C4-2B (cell line): ENCODE measurements around the gene CRADD.

Experiments used
- CTCF ChIP-seq: fragments of 450-650 bp; conservative IDR thresholded peaks from 2 replicates; pipeline ENCODE4 v1.5.1; 2017; ENCODE audit warnings: mild to moderate bottlenecking
- ZFX ChIP-seq: fragments of 450-650 bp; IDR thresholded peaks from 2 replicates; pipeline ENCODE4 v1.6.1; 2017

DNA sequence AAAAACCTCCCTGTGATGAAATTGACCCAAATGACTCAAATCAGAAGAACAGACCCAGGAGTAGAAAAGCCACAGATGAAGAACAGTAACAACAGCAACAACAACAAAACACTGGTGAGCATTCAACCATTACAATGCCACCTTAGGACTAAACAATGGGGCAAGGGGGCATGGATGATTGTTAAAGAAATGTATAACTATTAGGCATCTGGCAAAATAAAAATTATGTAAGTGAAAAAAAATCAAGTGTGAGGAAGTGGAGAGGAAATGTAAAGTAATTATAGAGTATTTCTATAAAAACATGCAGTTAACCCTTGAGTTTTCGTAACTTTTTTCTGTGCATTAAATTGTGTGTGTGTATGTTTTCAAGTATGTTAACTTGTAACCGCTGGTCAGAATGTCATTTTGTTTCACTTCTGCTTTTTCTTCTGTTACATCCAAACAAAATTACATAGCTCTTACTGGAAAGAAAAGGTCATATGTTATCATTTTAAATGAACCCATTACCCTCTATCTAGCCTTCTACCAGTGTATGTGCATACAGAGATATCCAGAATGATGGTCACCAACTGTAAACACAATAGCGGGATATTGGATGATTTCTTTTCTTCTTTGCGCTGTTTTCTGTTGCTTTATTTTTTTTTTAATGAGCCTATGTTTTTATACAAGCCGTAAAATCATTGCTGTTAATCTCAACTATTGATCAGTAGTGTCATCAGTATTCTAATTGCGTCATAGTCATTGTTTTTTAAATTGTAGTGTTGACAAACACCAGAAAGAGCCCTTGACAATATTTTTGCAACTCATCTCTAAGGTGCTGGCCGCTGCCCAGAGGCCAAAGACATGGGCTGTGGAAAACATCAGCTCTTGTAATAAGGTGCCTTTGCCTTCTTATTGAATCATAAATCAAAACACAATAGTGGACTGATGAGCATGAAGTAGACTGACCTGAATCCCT, 170.6 kb downstream of the CRADD start:
- TF ChIP-seq CTCF (no peak), ZFX (no peak)
